Measurements from ENCODE around the gene OTX2. TPM values are rescaled to one million over a fixed set of nuclear protein-coding genes. Genes with fewer than 3 reads are reported as not detected.

The OTX2 gene
- total RNA-seq, 1 experiment from 2014 or later, result 30.1 TPM

DNA sequence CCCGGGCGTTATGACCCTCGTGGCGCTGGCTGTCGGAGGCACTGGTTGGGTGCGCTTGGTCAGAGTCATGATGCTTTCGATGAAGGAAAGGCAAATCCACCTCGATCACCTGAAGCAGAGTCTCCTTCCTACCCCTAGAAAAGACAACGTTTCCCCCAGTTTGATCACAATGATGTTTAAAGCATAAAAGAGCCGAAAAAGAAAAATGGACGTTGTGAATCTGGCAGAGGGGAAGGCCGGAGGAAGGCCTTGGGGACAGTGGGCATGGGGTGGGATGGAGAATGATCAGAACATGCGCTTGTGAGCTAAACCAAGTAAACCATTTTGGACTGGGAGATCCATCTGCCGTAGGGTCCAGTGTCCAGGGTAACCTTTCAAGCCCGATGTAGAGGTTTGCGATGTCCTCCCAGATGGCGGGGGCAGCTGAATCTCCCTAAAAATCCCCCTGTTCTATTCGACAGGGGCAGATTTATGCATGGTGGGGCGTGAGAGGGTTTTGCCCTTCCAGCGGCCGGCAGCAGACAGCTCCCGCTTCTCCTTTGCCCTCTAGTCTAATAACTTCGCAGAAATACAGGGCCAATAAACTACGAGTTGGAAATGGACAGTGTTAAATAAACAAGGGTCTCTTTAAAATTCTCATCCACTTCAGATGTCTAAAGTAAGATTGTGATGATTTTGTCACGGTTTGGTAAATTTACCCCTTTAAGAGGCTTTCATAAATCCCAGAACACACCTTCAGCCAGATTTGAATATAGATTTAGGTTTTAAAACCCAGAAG, 2.3 kb upstream of the OTX2 start (continued):
- TF ChIP-seq JAZF1 (CRISPR knock-in tag; IDR thresholded peaks at IDR 0.05), result no peak
- TF ChIP-seq, protein P1, sequence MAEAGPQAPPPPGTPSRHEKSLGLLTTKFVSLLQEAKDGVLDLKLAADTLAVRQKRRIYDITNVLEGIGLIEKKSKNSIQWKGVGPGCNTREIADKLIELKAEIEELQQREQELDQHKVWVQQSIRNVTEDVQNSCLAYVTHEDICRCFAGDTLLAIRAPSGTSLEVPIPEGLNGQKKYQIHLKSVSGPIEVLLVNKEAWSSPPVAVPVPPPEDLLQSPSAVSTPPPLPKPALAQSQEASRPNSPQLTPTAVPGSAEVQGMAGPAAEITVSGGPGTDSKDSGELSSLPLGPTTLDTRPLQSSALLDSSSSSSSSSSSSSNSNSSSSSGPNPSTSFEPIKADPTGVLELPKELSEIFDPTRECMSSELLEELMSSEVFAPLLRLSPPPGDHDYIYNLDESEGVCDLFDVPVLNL (CRISPR knock-in tag; IDR thresholded peaks at IDR 0.05; ENCODE audit: borderline replicate concordance, low read depth), result no peak

DNA sequence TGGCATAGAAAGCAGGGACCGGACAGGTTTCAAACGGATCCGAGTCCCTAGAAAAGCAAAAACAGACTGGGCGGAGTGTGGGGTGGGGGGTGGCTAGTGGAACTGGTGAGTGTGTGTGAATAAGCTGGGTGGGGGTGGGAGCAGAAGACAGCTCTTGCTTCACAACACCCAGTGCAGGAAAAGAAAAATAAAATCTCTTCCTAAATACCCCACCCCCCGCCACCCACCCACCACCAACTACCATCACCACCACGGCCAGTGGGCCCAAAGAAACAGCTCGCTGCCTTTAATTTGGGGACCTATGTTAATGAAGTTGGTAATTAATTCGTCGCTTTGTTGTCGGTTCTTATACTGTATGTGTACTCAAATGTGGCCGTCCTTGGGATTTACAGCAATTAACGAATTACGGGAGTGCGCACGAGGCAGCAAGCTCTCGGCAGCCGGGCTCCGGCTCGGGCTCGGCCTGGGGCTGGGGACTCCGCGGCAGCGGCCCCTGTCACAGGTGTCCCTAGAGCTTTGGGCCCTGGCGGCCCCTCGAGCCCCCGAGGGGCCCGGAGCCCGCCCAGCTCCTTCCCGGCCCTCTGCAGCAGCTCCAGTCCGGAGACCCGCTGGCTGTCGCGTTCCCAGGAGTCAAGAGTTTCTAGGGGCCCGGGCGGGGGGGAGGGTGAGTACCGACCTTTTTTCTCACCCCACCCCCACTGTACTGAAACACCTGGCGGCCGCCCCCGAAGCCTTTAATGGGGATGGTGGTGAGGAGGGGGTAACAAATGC, 1.5 kb upstream of the OTX2 start:
- ChIA-PET POLR2A (interaction anchor here (0.5 to 1.2 kb wide), 2 partner anchors 46 to 504 kb away, joined by 4 to 5 read pairs; no protein-coding TSS in a partner anchor), CTCF (interaction anchor here (0.6 to 2.6 kb wide), 16 partner anchors 17 to 1268 kb away, joined by 3 to 10 read pairs (median 3); partner anchors contain the start of gene TMEM260)
- ATAC-seq (peak; percentile 11), DNase-seq (ENCODE audit: low spot score) (peak; percentile 53)
- Mint-ChIP-seq H3K9me3 (no peaks in the 10 kb centered on the region), H3K27me3 (ENCODE audit: low read depth) (peaks cover 94% of the 10 kb centered on the region), H3K27ac (no peak overlapping the region), H3K4me3 (peak overlapping the region; percentile 94), H3K4me1 (peaks cover 73% of the 10 kb centered on the region), H3K36me3 (no peaks in the 10 kb centered on the region)
- TF ChIP-seq, protein P2, sequence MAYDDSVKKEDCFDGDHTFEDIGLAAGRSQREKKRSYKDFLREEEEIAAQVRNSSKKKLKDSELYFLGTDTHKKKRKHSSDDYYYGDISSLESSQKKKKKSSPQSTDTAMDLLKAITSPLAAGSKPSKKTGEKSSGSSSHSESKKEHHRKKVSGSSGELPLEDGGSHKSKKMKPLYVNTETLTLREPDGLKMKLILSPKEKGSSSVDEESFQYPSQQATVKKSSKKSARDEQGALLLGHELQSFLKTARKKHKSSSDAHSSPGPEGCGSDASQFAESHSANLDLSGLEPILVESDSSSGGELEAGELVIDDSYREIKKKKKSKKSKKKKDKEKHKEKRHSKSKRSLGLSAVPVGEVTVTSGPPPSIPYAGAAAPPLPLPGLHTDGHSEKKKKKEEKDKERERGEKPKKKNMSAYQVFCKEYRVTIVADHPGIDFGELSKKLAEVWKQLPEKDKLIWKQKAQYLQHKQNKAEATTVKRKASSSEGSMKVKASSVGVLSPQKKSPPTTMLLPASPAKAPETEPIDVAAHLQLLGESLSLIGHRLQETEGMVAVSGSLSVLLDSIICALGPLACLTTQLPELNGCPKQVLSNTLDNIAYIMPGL (CRISPR knock-in tag; IDR thresholded peaks at IDR 0.05), result no peak

DNA sequence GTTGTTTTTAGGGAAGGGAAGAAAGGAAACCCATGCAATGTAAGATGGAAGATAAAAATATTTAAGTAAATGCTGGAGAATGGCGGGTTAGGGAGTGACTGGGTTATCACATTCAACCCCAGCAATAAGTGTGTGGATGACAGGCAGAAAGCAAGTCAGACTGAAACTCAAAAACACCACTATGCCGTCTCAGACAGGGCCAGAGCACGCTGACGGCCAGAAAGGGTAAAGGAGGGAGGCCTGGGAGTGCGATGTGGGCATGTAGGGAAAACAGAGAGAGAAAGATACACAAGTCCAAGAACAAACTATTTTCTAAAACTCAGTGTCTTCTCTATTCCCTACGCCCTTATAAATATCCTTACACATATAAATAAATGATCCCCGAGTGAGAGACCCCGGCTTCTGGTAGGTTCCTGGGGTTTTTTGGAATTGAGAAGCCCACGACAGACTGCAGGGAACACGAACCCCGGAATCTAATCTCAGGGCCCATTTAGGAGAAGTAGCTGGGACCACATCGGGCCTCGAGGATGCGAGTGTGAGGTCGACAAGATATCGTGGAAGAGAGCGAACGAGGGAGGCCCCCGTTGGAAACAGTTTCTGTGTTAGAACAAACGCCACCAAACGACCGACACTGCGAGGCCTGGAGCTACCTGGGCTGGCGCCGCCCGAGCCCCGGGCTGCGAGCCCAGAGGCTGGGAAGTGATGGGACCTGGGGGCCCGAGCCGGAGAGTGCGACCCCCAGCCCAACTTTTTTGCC, 735 bp upstream of the OTX2 start:
- CTCF ChIA-PET, result interaction anchor here (0.8 to 2.6 kb wide), 9 partner anchors 16 to 372 kb away, joined by 3 to 10 read pairs (median 3); partner anchors contain the start of gene TMEM260
- Mint-ChIP-seq H3K36me3 (no peaks in the 10 kb centered on the region), H3K27me3 (ENCODE audit: low read depth) (peaks cover 87% of the 10 kb centered on the region), H3K27ac (no peak overlapping the region), H3K4me3 (peak overlapping the region; percentile 94), H3K9me3 (no peaks in the 10 kb centered on the region), H3K4me1 (peaks cover 74% of the 10 kb centered on the region)
- peak; percentile 14 for ATAC-seq
- POLR2A ChIA-PET, result interaction anchor here (0.5 to 1.2 kb wide), 2 partner anchors 47 to 505 kb away, joined by 4 to 5 read pairs; no protein-coding TSS in a partner anchor
- peak; percentile 46 for DNase-seq (ENCODE audit: low spot score)
- TF ChIP-seq GRHL2 (CRISPR knock-in tag; IDR thresholded peaks at IDR 0.05; ENCODE audit: insufficient replicate concordance, severe bottlenecking), result no peak
- TF ChIP-seq TCF7 (CRISPR knock-in tag; IDR thresholded peaks at IDR 0.05; ENCODE audit: low read depth), result no peak
- no peak for TF ChIP-seq EMX1 (CRISPR knock-in tag; IDR thresholded peaks at IDR 0.05)
- no peak for TF ChIP-seq NFE2L1 (CRISPR knock-in tag; IDR thresholded peaks at IDR 0.05)
- TF ChIP-seq, protein P3, sequence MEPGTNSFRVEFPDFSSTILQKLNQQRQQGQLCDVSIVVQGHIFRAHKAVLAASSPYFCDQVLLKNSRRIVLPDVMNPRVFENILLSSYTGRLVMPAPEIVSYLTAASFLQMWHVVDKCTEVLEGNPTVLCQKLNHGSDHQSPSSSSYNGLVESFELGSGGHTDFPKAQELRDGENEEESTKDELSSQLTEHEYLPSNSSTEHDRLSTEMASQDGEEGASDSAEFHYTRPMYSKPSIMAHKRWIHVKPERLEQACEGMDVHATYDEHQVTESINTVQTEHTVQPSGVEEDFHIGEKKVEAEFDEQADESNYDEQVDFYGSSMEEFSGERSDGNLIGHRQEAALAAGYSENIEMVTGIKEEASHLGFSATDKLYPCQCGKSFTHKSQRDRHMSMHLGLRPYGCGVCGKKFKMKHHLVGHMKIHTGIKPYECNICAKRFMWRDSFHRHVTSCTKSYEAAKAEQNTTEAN (CRISPR knock-in tag; IDR thresholded peaks at IDR 0.05), result no peak
- TF ChIP-seq, protein P4, sequence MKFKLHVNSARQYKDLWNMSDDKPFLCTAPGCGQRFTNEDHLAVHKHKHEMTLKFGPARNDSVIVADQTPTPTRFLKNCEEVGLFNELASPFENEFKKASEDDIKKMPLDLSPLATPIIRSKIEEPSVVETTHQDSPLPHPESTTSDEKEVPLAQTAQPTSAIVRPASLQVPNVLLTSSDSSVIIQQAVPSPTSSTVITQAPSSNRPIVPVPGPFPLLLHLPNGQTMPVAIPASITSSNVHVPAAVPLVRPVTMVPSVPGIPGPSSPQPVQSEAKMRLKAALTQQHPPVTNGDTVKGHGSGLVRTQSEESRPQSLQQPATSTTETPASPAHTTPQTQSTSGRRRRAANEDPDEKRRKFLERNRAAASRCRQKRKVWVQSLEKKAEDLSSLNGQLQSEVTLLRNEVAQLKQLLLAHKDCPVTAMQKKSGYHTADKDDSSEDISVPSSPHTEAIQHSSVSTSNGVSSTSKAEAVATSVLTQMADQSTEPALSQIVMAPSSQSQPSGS (CRISPR knock-in tag; IDR thresholded peaks at IDR 0.05; ENCODE audit: borderline replicate concordance, low read depth), result no peak
- TF ChIP-seq, protein P5, sequence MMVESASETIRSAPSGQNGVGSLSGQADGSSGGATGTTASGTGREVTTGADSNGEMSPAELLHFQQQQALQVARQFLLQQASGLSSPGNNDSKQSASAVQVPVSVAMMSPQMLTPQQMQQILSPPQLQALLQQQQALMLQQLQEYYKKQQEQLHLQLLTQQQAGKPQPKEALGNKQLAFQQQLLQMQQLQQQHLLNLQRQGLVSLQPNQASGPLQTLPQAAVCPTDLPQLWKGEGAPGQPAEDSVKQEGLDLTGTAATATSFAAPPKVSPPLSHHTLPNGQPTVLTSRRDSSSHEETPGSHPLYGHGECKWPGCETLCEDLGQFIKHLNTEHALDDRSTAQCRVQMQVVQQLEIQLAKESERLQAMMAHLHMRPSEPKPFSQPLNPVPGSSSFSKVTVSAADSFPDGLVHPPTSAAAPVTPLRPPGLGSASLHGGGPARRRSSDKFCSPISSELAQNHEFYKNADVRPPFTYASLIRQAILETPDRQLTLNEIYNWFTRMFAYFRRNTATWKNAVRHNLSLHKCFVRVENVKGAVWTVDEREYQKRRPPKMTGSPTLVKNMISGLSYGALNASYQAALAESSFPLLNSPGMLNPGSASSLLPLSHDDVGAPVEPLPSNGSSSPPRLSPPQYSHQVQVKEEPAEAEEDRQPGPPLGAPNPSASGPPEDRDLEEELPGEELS (CRISPR knock-in tag; IDR thresholded peaks at IDR 0.05), result no peak
- no peak for TF ChIP-seq GABPB1 (CRISPR knock-in tag; IDR thresholded peaks at IDR 0.05)
- TF ChIP-seq, protein P6, sequence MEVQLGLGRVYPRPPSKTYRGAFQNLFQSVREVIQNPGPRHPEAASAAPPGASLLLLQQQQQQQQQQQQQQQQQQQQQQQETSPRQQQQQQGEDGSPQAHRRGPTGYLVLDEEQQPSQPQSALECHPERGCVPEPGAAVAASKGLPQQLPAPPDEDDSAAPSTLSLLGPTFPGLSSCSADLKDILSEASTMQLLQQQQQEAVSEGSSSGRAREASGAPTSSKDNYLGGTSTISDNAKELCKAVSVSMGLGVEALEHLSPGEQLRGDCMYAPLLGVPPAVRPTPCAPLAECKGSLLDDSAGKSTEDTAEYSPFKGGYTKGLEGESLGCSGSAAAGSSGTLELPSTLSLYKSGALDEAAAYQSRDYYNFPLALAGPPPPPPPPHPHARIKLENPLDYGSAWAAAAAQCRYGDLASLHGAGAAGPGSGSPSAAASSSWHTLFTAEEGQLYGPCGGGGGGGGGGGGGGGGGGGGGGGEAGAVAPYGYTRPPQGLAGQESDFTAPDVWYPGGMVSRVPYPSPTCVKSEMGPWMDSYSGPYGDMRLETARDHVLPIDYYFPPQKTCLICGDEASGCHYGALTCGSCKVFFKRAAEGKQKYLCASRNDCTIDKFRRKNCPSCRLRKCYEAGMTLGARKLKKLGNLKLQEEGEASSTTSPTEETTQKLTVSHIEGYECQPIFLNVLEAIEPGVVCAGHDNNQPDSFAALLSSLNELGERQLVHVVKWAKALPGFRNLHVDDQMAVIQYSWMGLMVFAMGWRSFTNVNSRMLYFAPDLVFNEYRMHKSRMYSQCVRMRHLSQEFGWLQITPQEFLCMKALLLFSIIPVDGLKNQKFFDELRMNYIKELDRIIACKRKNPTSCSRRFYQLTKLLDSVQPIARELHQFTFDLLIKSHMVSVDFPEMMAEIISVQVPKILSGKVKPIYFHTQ (CRISPR knock-in tag; IDR thresholded peaks at IDR 0.05), result no peak
- TF ChIP-seq, protein P1 (CRISPR knock-in tag; IDR thresholded peaks at IDR 0.05; ENCODE audit: borderline replicate concordance, low read depth), result no peak
- TF ChIP-seq NR3C1 (CRISPR knock-in tag; conservative IDR thresholded peaks at IDR 0.05; ENCODE audit: low read depth), result no peak

Data from WTC11 (cell line).